IPS-20b (cell line): ENCODE results near the gene SNRPA1.

Experiments
- H3K27ac ChIP-seq: one replicate; pipeline ENCODE4 v1.5.1; 2013; ENCODE audit warnings: low read length
- H3K27me3 ChIP-seq: 2 replicates; pipeline ENCODE4 v1.6.1; 2013; ENCODE audit warnings: mild to moderate bottlenecking, low read length, inconsistent platforms; ENCODE audit not compliant: insufficient read depth
- H3K36me3 ChIP-seq: 2 replicates; pipeline ENCODE4 v1.6.1; 2013; ENCODE audit warnings: low read depth, mild to moderate bottlenecking, inconsistent platforms, low read length, moderate library complexity; ENCODE audit not compliant: insufficient read depth
- H3K4me1 ChIP-seq: 2 replicates; pipeline ENCODE4 v1.6.1; 2013; ENCODE audit warnings: mild to moderate bottlenecking, control low read depth, inconsistent platforms, low read length, moderate library complexity; ENCODE audit not compliant: insufficient read depth
- H3K4me3 ChIP-seq: 2 replicates; pipeline ENCODE4 v1.5.1; 2013; ENCODE audit warnings: mild to moderate bottlenecking, low read length, inconsistent platforms
- H3K9ac ChIP-seq: 2 replicates; pipeline ENCODE4 v1.6.1; 2013; ENCODE audit warnings: low read depth, mild to moderate bottlenecking, inconsistent platforms, low read length, moderate library complexity
- H3K9me3 ChIP-seq: 2 replicates; pipeline ENCODE4 v1.6.1; 2013; ENCODE audit warnings: mild to moderate bottlenecking, low read depth, low read length, inconsistent platforms; ENCODE audit not compliant: insufficient read depth

Gene SNRPA1

GRCh38 chr15:101326462-101327146 lies 31.6 kb upstream of the SNRPA1 start:
- Histone ChIP-seq H3K36me3 (no peaks in the 10 kb centered on the region), H3K27me3 (peaks cover 7% of the 10 kb centered on the region), H3K4me1 (no peaks in the 10 kb centered on the region), H3K9me3 (no peaks in the 10 kb centered on the region), H3K27ac (no peak overlapping the region), H3K4me3 (no peak overlapping the region), H3K9ac (no peak overlapping the region)

GRCh38 chr15:101326026-101326315 lies 30.9 kb upstream of the SNRPA1 start:
- no peak overlapping the region for H3K9ac ChIP-seq
- no peaks in the 10 kb centered on the region for H3K4me1 ChIP-seq
- H3K4me3 ChIP-seq: no peak overlapping the region
- H3K36me3 ChIP-seq: no peaks in the 10 kb centered on the region
- no peak overlapping the region for H3K27ac ChIP-seq
- peaks cover 4% of the 10 kb centered on the region for H3K27me3 ChIP-seq
- no peaks in the 10 kb centered on the region for H3K9me3 ChIP-seq

- Histone ChIP-seq H3K27me3 (peaks cover 4% of the 10 kb centered on the region), H3K9ac (no peak overlapping the region), H3K4me3 (no peak overlapping the region), H3K27ac (no peak overlapping the region), H3K4me1 (no peaks in the 10 kb centered on the region), H3K36me3 (no peaks in the 10 kb centered on the region), H3K9me3 (no peaks in the 10 kb centered on the region)
These were observed 30.4 kb upstream of the SNRPA1 start for GRCh38 chr15:101325263-101326025.

DNA sequence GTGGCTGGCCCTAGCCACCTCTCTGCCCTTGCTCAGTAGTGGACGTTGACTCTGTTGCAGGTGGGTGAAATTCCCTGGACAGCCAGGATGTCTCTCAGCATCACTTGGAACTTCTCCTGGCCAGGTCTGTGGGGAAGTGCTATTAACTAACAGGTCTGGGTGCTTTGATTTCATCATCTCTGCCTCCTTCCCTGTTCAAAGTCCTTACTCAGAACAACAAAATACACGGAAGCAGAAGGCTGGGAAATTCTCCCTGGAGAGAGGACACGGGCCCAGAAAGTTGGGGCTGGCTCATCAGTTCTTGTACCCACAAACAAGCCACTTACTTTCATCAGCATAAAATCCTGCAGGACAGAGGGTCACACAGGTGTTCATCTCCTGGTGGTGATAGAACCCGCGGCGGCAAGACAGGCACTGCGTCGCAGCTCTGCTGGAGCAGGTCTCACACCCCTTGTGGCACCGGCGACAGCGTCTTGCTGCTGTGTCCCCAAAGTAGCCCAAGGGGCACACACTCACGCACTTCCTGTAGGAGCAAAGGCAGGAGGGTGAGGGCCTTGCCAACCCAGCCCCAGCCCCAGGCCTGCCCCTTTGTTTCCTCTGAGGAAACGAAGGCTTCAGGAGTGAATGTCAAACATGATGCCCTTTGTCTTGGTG lies 29.6 kb upstream of the SNRPA1 start:
- H3K27ac ChIP-seq: no peak overlapping the region
- peaks cover 4% of the 10 kb centered on the region for H3K27me3 ChIP-seq
- no peak overlapping the region for H3K4me3 ChIP-seq
- H3K9me3 ChIP-seq: no peaks in the 10 kb centered on the region
- no peaks in the 10 kb centered on the region for H3K36me3 ChIP-seq
- H3K4me1 ChIP-seq: no peaks in the 10 kb centered on the region
- H3K9ac ChIP-seq: no peak overlapping the region

DNA sequence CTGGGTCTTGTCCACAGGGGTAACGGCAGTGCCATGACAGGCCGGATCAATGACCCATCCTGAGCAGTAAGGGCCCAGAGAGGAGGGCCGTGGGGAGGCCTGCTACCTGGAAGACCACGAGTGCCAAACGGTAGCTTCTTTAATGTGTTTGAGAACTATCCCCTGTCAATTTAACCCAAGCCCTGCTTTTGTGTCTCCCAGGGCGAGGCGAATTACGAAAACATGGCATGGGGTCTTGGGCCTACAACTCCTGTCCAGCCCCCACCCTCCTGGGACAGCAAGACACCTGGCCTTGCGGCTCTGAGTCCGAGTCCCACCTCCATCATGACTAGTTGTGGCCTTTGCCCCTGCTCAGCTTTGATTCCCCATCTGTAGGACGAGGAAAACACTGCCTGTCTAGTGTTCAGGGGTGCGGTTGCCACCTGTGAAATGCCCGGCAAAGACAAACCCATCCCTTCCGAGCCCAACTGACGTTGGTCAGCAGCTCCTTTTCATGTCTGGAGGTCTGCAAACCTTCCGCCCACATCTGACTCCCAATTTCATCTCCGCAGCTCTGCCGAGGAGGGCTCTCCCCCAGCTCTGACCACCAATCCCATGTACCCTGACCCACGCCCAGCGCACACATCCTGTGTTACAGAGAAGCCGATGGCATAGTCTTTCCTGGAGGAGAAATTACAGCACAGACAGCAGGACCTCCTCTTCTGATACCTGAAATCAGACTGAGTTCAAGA lies 28.9 kb upstream of the SNRPA1 start:
- H3K4me1 ChIP-seq: no peaks in the 10 kb centered on the region
- no peak overlapping the region for H3K9ac ChIP-seq
- no peaks in the 10 kb centered on the region for H3K36me3 ChIP-seq
- H3K27me3 ChIP-seq: peaks cover 4% of the 10 kb centered on the region
- H3K9me3 ChIP-seq: no peaks in the 10 kb centered on the region
- no peak overlapping the region for H3K27ac ChIP-seq
- no peak overlapping the region for H3K4me3 ChIP-seq

- Histone ChIP-seq H3K9ac (no peak overlapping the region), H3K4me3 (no peak overlapping the region), H3K27ac (no peak overlapping the region), H3K36me3 (no peaks in the 10 kb centered on the region), H3K27me3 (peaks cover 4% of the 10 kb centered on the region; the same call in 1 of the 2 replicates), H3K4me1 (no peaks in the 10 kb centered on the region), H3K9me3 (no peaks in the 10 kb centered on the region)
These were observed 27.9 kb upstream of the SNRPA1 start for GRCh38 chr15:101322854-101323477.

DNA sequence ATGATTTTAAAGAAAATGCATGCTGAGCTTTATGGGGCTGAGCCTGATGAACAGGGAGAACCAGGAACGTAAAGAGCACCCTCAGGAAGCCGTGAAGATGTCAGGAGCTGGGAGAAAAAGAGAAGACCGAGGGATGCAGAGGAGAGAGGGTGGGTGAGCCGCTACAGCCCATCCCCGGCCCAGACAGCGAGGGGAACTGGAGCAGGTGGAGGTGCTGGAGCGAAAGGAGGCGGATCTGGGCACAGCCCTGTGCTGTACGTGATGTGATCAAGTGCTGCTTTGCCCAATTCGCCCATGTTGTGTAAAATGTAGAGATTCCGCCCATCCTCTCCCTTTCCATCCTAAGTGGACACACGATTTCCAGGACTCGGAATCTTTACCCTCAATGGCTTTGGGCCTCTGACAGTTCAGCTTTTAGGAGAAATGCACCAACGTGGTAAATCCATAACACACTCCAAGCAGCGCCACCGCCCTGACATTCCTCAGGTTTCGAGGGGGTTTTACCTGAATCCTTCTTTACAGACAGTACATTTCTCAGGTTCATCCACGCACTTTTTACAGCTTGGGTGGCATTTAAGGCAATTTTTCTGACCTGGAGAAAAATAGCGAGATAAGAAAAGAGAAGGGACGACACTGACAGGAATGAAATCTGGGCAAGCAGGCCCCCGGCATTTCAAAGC lies 27.1 kb upstream of the SNRPA1 start:
- Histone ChIP-seq H3K4me3 (no peak overlapping the region), H3K27ac (no peak overlapping the region), H3K36me3 (no peaks in the 10 kb centered on the region), H3K27me3 (peaks cover 4% of the 10 kb centered on the region; the same call in 1 of the 2 replicates), H3K4me1 (no peaks in the 10 kb centered on the region), H3K9ac (no peak overlapping the region), H3K9me3 (no peaks in the 10 kb centered on the region)

- H3K9me3 ChIP-seq: no peaks in the 10 kb centered on the region
- no peak overlapping the region for H3K27ac ChIP-seq
- H3K36me3 ChIP-seq: no peaks in the 10 kb centered on the region
- H3K4me3 ChIP-seq: no peak overlapping the region
- no peak overlapping the region for H3K9ac ChIP-seq
- H3K27me3 ChIP-seq: peaks cover 4% of the 10 kb centered on the region; the same call in 1 of the 2 replicates
- no peaks in the 10 kb centered on the region for H3K4me1 ChIP-seq
These were observed 25.5 kb upstream of the SNRPA1 start for GRCh38 chr15:101320501-101321052.

GRCh38 chr15:101318839-101319238 lies 23.8 kb upstream of the SNRPA1 start:
- no peak overlapping the region for H3K4me3 ChIP-seq
- H3K36me3 ChIP-seq: no peaks in the 10 kb centered on the region
- H3K4me1 ChIP-seq: no peaks in the 10 kb centered on the region
- H3K27me3 ChIP-seq: peaks cover 4% of the 10 kb centered on the region; the same call in 1 of the 2 replicates
- H3K9me3 ChIP-seq: no peaks in the 10 kb centered on the region
- no peak overlapping the region for H3K27ac ChIP-seq
- H3K9ac ChIP-seq: no peak overlapping the region

GRCh38 chr15:101318147-101318819 lies 23.2 kb upstream of the SNRPA1 start:
- Histone ChIP-seq H3K27ac (no peak overlapping the region), H3K27me3 (peaks cover 4% of the 10 kb centered on the region; the same call in 1 of the 2 replicates), H3K9ac (no peak overlapping the region), H3K4me1 (no peaks in the 10 kb centered on the region), H3K36me3 (no peaks in the 10 kb centered on the region), H3K9me3 (no peaks in the 10 kb centered on the region), H3K4me3 (no peak overlapping the region)
